GM21619 (cell line): ENCODE results near the gene ETS1.
"Not testable (repeated sequence)": the region's sequence is repeated elsewhere in the genome, so short reads cannot be mapped to it uniquely, and the experiment has no call there.

Experiments
- ATAC-seq: cut with Tn5 transposase; IDR thresholded peaks from one replicate; pipeline ENCODE4 v1.9.1; 2021; ENCODE audit not compliant: unreplicated experiment

ETS1 gene

GRCh38 chr11:128447233-128447632 lies 140.1 kb downstream of the ETS1 start:
- no peak for ATAC-seq

- not testable (repeated sequence) for ATAC-seq
These were observed 141.4 kb downstream of the ETS1 start for GRCh38 chr11:128445921-128446320.

- no peak for ATAC-seq
These were observed 150.2 kb downstream of the ETS1 start for GRCh38 chr11:128437136-128437535.

- no peak for ATAC-seq
These were observed 152.5 kb downstream of the ETS1 start for GRCh38 chr11:128434818-128435217.

- no peak for ATAC-seq
These were observed 152.9 kb downstream of the ETS1 start for GRCh38 chr11:128434411-128434810.

- ATAC-seq: no peak
These were observed 154.4 kb downstream of the ETS1 start for GRCh38 chr11:128432926-128433325.

- no peak for ATAC-seq
These were observed 155.4 kb downstream of the ETS1 start for GRCh38 chr11:128431931-128432330.

GRCh38 chr11:128428935-128429334 lies 158.4 kb downstream of the ETS1 start:
- ATAC-seq: no peak

GRCh38 chr11:128424851-128425285 lies 162.5 kb downstream of the ETS1 start:
- no peak for ATAC-seq

GRCh38 chr11:128424271-128424711 lies 163.1 kb downstream of the ETS1 start:
- ATAC-seq: no peak

- peak; percentile 40 for ATAC-seq
These were observed 164.6 kb downstream of the ETS1 start for GRCh38 chr11:128422576-128423370.

GRCh38 chr11:128421577-128422330 lies 165.6 kb downstream of the ETS1 start:
- ATAC-seq: no peak

- ATAC-seq: no peak
These were observed 166.4 kb downstream of the ETS1 start for GRCh38 chr11:128420951-128421350.

GRCh38 chr11:128420265-128420664 lies 167.1 kb downstream of the ETS1 start:
- ATAC-seq: no peak

GRCh38 chr11:128419012-128419767 lies 168.2 kb downstream of the ETS1 start:
- ATAC-seq: no peak

- ATAC-seq: no peak
These were observed 169.6 kb downstream of the ETS1 start for GRCh38 chr11:128417607-128418324.

GRCh38 chr11:128416976-128417375 lies 170.4 kb downstream of the ETS1 start:
- ATAC-seq: no peak

GRCh38 chr11:128415539-128415938 lies 171.8 kb downstream of the ETS1 start:
- ATAC-seq: no peak

GRCh38 chr11:128412847-128413791 lies 174.2 kb downstream of the ETS1 start:
- ATAC-seq: peak; percentile 88

- no peak for ATAC-seq
These were observed 175.5 kb downstream of the ETS1 start for GRCh38 chr11:128411812-128412211.
